Measurements from ENCODE around the gene ERF. TPM values are rescaled to one million over a fixed set of nuclear protein-coding genes. Genes with fewer than 3 reads are reported as not detected.

Gene ERF
- total RNA-seq, 1 donor = 30.4 TPM

DNA sequence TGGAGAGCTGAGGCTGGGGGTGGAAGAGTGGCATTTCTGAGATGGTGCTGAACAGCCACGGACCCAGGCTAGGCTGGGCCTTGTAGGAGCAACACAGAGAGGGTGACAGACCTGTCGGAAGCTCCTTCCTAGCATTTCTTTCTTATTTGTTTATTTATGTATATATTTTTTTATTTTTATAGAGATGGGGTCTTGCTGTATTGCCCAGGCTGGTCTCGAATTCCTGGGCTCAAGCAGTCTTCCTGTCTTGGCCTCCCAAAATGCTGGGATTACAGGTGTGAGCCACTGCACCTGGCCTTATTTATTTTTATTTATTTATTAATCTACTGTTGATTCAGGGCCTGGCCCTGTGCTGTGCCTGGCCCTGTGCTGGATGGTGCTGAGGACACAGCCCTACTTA, 20.6 kb upstream of the ERF start:
- peak overlapping the region; percentile 17 for H3K4me3 ChIP-seq (ENCODE audit: low read depth, low read length)
- TF ChIP-seq, protein P1, sequence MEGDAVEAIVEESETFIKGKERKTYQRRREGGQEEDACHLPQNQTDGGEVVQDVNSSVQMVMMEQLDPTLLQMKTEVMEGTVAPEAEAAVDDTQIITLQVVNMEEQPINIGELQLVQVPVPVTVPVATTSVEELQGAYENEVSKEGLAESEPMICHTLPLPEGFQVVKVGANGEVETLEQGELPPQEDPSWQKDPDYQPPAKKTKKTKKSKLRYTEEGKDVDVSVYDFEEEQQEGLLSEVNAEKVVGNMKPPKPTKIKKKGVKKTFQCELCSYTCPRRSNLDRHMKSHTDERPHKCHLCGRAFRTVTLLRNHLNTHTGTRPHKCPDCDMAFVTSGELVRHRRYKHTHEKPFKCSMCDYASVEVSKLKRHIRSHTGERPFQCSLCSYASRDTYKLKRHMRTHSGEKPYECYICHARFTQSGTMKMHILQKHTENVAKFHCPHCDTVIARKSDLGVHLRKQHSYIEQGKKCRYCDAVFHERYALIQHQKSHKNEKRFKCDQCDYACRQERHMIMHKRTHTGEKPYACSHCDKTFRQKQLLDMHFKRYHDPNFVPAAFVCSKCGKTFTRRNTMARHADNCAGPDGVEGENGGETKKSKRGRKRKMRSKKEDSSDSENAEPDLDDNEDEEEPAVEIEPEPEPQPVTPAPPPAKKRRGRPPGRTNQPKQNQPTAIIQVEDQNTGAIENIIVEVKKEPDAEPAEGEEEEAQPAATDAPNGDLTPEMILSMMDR (IDR thresholded peaks at IDR 0.05; ENCODE audit: insufficient read depth, low read length) = no peak
- DNase-seq (ENCODE audit: low read depth) = no peak

DNA sequence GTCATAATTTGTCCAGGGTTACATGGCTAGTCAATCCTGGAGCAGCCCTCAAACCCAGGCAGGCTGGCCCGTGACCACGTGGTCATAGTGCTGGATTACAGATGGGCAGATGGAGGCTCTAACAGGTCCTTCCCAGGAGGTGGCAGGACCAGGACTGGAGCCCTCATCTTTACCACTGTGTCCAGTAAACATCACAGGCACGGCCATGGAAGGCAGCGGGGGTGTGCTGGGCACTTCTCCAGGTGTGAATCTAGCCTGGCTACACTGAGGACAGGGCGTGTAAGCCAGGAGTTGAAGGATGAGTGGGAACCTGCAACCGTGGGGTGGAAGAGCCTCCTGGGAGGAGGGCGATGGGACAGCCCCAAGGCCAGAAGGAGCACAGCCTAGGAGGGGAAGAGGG, 20.2 kb upstream of the ERF start:
- H3K4me3 ChIP-seq (ENCODE audit: low read depth, low read length) = peak overlapping the region; percentile 25

DNA sequence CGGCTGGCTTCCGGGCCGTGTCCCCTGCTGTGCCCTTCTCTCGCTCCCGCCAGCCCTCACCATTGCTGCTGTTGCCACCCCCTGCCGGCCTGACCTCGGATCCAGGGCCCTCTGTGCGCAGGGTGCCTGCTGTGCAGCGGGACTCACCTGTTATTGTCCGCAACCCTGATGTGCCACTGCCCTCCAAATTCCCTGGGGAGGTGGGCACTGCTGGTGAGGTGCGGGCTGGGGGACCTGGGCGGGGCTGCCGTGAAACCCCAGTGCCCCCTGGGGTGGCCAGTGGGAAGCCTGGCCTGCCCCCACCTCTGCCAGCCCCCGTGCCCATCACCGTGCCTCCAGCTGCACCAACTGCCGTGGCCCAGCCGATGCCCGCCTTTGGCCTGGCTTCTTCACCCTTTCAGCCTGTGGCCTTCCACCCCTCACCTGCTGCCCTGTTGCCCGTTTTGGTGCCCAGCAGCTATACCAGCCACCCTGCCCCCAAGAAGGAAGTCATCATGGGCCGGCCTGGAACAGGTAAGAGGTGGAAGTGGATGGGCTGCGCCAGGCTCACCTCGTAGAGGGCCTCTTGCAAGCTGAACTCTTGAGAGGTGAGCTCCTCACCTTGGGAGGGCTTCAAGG, 19.2 kb upstream of the ERF start:
- no peak overlapping the region for H3K4me3 ChIP-seq (ENCODE audit: low read depth, low read length)
- TF ChIP-seq, protein P1 (IDR thresholded peaks at IDR 0.05; ENCODE audit: insufficient read depth, low read length) = no peak
- no peak for DNase-seq (ENCODE audit: low read depth)

More for the DNA sequence above, 20.2 kb upstream of the ERF start:
- TF ChIP-seq, protein P1 (IDR thresholded peaks at IDR 0.05; ENCODE audit: insufficient read depth, low read length) = no peak
- DNase-seq (ENCODE audit: low read depth) = no peak

DNA sequence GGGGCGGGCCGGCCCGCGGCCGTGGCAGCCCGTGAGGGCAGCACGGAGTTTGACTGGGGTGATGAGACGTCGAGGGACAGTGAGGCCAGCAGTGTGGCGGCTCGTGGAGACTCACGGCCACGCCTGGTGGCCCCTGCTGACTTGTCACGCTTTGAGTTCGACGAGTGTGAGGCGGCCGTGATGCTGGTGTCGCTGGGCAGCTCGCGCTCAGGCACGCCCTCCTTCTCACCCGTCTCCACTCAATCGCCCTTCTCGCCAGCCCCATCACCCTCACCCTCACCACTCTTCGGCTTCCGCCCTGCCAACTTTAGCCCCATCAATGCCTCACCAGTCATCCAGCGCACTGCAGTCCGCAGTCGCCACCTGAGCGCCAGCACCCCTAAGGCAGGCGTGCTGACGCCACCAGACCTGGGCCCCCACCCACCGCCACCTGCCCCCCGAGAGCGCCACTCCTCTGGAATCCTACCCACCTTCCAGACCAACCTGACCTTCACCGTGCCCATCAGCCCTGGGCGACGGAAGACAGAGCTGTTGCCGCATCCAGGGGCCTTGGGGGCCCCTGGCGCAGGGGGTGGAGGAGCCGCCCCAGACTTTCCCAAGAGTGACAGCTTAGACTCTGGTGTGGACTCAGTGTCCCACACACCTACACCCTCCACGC, 18.6 kb upstream of the ERF start:
- TF ChIP-seq, protein P1 (IDR thresholded peaks at IDR 0.05; ENCODE audit: insufficient read depth, low read length) = no peak
- DNase-seq (ENCODE audit: low read depth) = no peak
- no peak overlapping the region for H3K4me3 ChIP-seq (ENCODE audit: low read depth, low read length)

DNA sequence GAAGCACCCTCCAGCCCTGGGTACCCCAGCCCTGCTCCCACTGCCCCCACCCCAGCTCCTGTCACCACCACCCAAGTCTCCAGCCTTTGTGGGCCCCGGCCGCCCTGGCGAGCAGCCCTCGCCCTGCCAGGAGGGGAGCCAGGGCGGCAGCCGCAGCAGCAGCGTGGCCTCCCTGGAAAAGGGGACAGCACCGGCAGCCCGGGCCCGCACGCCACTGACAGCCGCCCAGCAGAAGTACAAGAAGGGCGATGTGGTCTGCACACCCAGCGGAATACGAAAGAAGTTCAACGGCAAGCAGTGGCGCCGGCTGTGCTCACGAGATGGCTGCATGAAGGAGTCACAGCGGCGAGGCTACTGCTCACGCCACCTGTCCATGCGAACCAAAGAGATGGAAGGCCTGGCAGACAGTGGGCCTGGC, 18.1 kb upstream of the ERF start:
- no peak overlapping the region for H3K4me3 ChIP-seq (ENCODE audit: low read depth, low read length)
- DNase-seq (ENCODE audit: low read depth) = no peak
- TF ChIP-seq, protein P1 (IDR thresholded peaks at IDR 0.05; ENCODE audit: insufficient read depth, low read length) = no peak

DNA sequence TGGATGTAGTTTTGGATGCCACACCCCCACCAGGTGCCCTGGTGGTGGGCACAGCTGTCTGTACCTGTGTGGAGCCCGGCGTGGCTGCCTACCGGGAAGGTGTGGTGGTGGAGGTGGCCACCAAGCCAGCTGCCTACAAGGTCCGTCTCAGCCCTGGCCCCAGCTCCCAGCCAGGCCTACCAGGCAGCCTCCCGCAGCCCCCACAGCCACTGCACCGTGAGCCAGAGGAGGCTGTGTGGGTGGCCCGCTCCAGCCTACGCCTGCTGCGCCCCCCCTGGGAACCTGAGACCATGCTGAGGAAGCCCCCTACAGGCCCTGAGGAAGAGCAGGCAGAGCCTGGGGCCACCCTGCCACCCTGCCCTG, 17.6 kb upstream of the ERF start:
- no peak for DNase-seq (ENCODE audit: low read depth)
- TF ChIP-seq, protein P1 (IDR thresholded peaks at IDR 0.05; ENCODE audit: insufficient read depth, low read length) = no peak
- H3K4me3 ChIP-seq (ENCODE audit: low read depth, low read length) = no peak overlapping the region
